Body of pancreas (tissue), 4 donors: ENCODE results near the gene DNAH2. TPM values are rescaled to one million over a fixed set of nuclear protein-coding genes. Genes with fewer than 3 reads are reported as not detected.
A peak's percentile ranks its signal among the peaks of the same experiment; 100 is the strongest.

Source experiments
- ATAC-seq: fragments of 150-250 bp; one replicate; pipeline ENCODE4 v1.9.1; 2016
- DNase-seq, 4 donors: peaks; one replicate each; pipeline ENCODE4 v3.0.0-alpha.2; 2019
- H3K27ac ChIP-seq, 4 donors: fragments of 200-600 bp; sonication (generic); 1 replicate in 3 of 4; 2 replicates in 1 of 4; pipeline versions ENCODE4 v1.5.1 to v1.6.1; 2016 to 2019; ENCODE audit warnings: mild to moderate bottlenecking in 1 of 4, mixed read lengths in 1 of 4, moderate library complexity in 1 of 4
- H3K27me3 ChIP-seq, 2 donors: fragments of 200-600 bp; sonication (generic); one replicate each; pipeline ENCODE4 v1.6.0; 2016; ENCODE audit warnings: mild to moderate bottlenecking in 1 of 2
- H3K36me3 ChIP-seq, 2 donors: fragments of 200-600 bp; sonication (generic); replicated peaks in 1 of 2; 2 replicates each; pipeline ENCODE4 v1.5.1; 2016; ENCODE audit warnings: low read depth in 2 of 2; ENCODE audit not compliant: insufficient read depth in 1 of 2
- H3K4me1 ChIP-seq: fragments of 200-600 bp; sonication (generic); one replicate; pipeline ENCODE4 v1.6.0; 2016
- H3K4me3 ChIP-seq, 2 donors: fragments of 200-600 bp; sonication (generic); 1 replicate in 1 of 2; 2 replicates in 1 of 2; pipeline ENCODE4 v1.5.1; 2016 to 2019
- H3K9me3 ChIP-seq, 3 donors: fragments of 200-600 bp; sonication (generic); 1 replicate in 2 of 3; 2 replicates in 1 of 3; pipeline ENCODE4 v1.5.1; 2016
- POLR2A ChIP-seq, 3 donors: fragments of 450-650 bp; IDR thresholded peaks; one replicate each; pipeline ENCODE4 v1.6.1; 2016; ENCODE audit warnings: antibody characterized with exemption in 3 of 3, mild to moderate bottlenecking in 2 of 3
- WGBS, 2 donors: methylation state at CpG; one replicate each; pipeline ENCODE4 v1.1.5; 2017; 5-methylcytosine and 5-hydroxymethylcytosine counted together
- intact Hi-C: fragments of 100-400 bp; cut with DNase I; formaldehyde crosslinking; loops from one replicate; pipeline ENCODE4 v1.15.1; 2023
- total RNA-seq, 2 donors: library from RNA; depleted of rRNA; stranded (reverse); fragments of >200 nt; gene quantifications; one replicate each; pipeline ENCODE4 v1.1.0, GENCODE V29; 2016
- TF ChIP-seq, protein P1 (sequence below), 7 experiments: fragments of 450-650 bp in 4 of 7; fragments of 200-600 bp in 3 of 7; sonication (generic) in 3 of 7; IDR thresholded peaks; one replicate each; pipeline ENCODE4 v1.5.1; 2016 to 2019; ENCODE audit warnings: antibody characterized with exemption in 7 of 7

DNAH2 gene
- total RNA-seq, 2 donors from 2014 or later: 0.26 to 0.66 TPM

DNA sequence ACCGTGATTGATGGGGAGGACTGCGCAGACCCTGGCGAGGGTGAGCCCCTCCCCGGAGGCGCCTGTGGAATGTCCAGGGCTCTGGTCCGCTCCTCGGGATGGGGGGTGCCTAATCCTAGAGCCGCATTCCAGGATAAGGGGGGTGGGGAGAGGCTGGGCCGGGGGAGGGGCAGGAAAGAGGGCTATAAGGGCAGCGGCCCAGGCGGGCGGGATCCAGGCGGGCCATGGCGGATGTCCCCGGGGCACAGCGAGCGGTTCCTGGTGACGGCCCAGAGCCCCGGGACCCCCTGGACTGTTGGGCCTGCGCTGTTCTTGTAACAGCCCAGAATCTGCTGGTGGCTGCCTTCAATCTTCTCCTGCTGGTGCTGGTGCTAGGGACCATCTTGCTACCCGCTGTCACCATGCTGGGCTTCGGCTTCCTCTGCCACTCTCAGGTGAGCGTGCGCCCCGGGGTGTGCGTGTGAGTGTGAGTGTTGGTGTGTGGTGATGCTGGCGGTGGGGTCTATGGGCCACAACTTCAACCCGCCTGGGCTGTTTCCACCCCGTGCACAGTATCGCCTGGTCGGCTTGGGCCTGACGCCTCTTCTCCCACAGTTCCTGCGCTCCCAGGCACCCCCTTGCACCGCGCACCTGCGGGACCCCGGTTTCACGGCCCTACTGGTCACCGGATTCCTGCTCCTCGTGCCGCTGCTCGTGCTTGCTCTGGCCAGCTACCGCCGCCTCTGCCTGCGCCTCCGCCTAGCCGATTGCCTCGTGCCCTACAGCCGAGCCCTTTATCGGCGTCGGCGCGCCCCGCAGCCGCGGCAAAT, 137.5 kb downstream of the DNAH2 start, which contains the start of gene TMEM88:
TSS of gene TMEM88 (plus strand) at position 216 of the 809 bp plus-strand sequence. CDS start at position 225, 9 bp downstream.
- WGBS, 2 donors: 71 to 80% methylated on average over 52 to 57 of the region's 57 CpGs
- no peaks in the 10 kb centered on the region for H3K36me3 ChIP-seq
- peaks cover 49% of the 10 kb centered on the region for H3K4me1 ChIP-seq
- TF ChIP-seq, protein P1, sequence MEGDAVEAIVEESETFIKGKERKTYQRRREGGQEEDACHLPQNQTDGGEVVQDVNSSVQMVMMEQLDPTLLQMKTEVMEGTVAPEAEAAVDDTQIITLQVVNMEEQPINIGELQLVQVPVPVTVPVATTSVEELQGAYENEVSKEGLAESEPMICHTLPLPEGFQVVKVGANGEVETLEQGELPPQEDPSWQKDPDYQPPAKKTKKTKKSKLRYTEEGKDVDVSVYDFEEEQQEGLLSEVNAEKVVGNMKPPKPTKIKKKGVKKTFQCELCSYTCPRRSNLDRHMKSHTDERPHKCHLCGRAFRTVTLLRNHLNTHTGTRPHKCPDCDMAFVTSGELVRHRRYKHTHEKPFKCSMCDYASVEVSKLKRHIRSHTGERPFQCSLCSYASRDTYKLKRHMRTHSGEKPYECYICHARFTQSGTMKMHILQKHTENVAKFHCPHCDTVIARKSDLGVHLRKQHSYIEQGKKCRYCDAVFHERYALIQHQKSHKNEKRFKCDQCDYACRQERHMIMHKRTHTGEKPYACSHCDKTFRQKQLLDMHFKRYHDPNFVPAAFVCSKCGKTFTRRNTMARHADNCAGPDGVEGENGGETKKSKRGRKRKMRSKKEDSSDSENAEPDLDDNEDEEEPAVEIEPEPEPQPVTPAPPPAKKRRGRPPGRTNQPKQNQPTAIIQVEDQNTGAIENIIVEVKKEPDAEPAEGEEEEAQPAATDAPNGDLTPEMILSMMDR (IDR thresholded peaks at IDR 0.05): no peak
- TF ChIP-seq POLR2A (IDR thresholded peaks at IDR 0.05): peak in 1 of 3 donors; percentile 28
- ATAC-seq (no peak), DNase-seq (peak in 1 of 4 donors; percentile 24)
- H3K27me3 ChIP-seq: no peaks in the 10 kb centered on the region
- peak within 1 kb of the TSS in 3 of 4 donors; percentile 82 to 96 (median 93) for H3K27ac ChIP-seq
- H3K4me3 ChIP-seq: no peak within 1 kb of the TSS
- intact Hi-C loops: loop anchor here (5.0 kb wide), 1 partner anchor 33 kb away; no protein-coding TSS in a partner anchor
- H3K9me3 ChIP-seq: no peaks in the 10 kb centered on the region

DNA sequence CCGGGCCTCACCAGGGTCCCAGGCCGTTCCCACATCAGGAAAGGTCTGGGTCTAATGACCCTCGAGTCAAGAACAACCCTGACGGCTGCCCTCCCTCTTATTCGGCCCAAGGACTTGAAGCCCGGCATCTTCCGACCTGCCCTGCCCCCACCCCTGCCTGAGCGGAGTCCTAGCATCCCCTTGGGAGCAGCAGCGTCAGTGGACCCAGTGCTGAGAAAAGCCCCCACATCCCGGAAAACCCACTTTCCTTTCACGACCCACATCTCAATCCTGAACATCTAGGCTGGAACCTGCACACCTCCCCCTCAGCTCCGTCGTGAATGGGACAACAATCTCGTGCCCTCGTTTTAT, 138.1 kb downstream of the DNAH2 start:
- intact Hi-C loops: loop anchor here (5.0 kb wide), 1 partner anchor 33 kb away; no protein-coding TSS in a partner anchor
- H3K4me1 ChIP-seq: peaks cover 49% of the 10 kb centered on the region
- 37 to 63% methylated on average over 12 to 15 of the region's 15 CpGs for WGBS, 2 donors
- H3K36me3 ChIP-seq: no peaks in the 10 kb centered on the region
- H3K9me3 ChIP-seq: no peaks in the 10 kb centered on the region
- TF ChIP-seq, protein P1 (IDR thresholded peaks at IDR 0.05): no peak
- TF ChIP-seq POLR2A (IDR thresholded peaks at IDR 0.05): no peak
- H3K27me3 ChIP-seq: no peaks in the 10 kb centered on the region
- peak in 1 of 4 donors; percentile 33 for DNase-seq
- no peak overlapping the region for H3K4me3 ChIP-seq
- H3K27ac ChIP-seq: peak overlapping the region in 2 of 4 donors; percentile 93 to 96
- no peak for ATAC-seq

DNA sequence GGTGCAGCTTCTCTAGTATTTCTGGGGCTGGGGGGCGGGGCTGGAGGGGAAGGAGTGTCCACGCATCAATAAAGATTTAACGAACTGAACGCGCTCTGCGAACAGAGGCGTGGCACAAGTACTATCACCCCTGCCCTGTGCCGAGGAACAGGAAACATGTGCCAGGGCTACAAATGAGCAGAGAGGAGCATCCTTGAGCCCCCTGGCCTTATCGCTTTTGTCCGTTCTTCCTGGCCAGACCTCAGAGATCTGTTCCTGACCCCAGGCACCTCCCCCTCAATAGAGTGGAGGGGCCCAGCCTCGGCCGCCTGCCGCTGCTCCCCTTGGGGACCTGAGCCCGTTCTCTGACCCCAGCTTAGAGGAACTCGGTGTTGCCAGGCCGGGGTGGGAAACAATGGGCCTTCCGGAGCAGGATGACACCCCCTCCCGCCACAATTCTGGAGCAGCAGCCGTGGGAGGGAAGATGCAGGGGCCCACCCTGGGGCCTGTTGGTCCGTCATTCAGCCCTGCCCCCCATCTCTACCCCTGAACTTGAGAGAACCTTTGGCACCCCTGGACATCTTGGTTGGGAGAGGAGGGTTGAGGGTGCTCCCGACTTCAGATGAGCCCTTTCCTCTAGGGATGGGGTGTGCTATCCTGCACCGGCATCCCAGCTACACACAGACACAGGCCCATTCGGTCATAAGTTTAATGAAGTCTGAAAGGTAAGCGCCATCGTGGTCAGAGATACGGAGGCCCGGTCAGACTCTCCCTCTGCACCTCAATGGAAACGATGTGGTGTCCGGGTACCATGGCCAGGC, 138.7 kb downstream of the DNAH2 start:
- 25 to 27% methylated on average over 29 of the region's 29 CpGs for WGBS, 2 donors
- H3K4me1 ChIP-seq: peaks cover 44% of the 10 kb centered on the region
- intact Hi-C loops: loop anchor here (5.0 kb wide), 1 partner anchor 34 kb away; no protein-coding TSS in a partner anchor

DNA sequence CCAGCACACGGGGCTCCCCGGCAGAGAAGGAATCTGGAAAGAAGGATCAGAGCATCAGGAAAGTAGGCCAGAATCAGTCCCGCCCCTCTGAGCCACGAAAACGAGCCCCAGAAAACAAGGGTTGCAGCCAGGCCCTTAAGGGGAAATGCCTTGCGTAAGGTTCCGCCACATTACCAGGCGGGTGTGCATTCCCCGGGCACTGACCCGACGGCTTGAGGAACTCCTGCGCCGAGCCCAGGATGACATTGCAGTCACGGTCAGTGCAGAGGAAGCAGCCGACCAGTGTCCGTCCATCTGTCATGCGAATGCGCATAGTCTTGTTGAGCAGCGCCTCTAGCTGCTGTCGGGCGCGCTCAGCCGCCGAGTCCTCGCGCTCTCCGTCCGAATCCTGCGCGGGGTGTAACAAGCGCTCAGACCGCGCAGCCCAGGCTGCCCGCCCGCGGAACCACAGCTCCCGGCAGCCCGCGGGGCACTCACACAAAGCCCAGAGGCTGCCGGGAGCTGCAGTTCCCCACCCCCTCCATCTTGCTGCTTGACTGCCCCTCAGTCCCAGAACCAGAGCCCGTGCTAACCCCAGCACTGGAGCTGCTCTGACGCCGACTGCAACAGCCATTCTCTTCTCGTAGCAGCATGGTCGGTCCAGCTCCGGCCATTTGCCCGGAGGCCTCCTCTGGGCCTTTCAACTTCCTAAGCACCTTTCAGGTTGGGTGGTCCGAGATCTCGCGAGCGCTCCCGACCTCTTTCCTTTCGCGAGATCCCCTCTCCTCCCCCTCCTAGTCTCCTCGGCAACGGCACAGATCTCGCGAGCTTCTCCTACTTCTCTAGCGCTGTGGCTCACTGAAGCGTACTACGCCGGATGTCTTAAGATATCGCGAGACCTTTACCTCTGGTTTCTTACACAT, 139.5 kb downstream of the DNAH2 start, which contains the start of gene NAA38:
TSS of gene NAA38 (minus strand) at position 749 of the 902 bp plus-strand sequence. CDS start at position 653, 96 bp downstream.
- Histone ChIP-seq H3K36me3 (no peaks in the 10 kb centered on the region), H3K4me1 (peaks cover 37% of the 10 kb centered on the region), H3K9me3 (no peaks in the 10 kb centered on the region), H3K4me3 (peak within 1 kb of the TSS; percentile 49), H3K27ac (peak within 1 kb of the TSS; percentile 82 to 96 (median 94)), H3K27me3 (no peaks in the 10 kb centered on the region)
- ATAC-seq (peak; percentile 90), DNase-seq (peak; percentile 96 to 99 (median 98))
- peak in 2 of 3 donors; percentile 57 to 63 for TF ChIP-seq POLR2A (IDR thresholded peaks at IDR 0.05)
- TF ChIP-seq, protein P1 (IDR thresholded peaks at IDR 0.05): peak; percentile 18 to 73 (median 64)
- intact Hi-C loops: loop anchor here (5.0 kb wide), 1 partner anchor 35 kb away; no protein-coding TSS in a partner anchor
- 0% methylated on average over 25 to 61 of the region's 64 CpGs for WGBS, 2 donors

More for the DNA sequence above, 138.7 kb downstream of the DNAH2 start:
- TF ChIP-seq, protein P1 (IDR thresholded peaks at IDR 0.05): no peak
- TF ChIP-seq POLR2A (IDR thresholded peaks at IDR 0.05): no peak
- H3K9me3 ChIP-seq: no peaks in the 10 kb centered on the region
- H3K27ac ChIP-seq: peak overlapping the region; percentile 82 to 96 (median 94)
- DNase-seq (peak in 3 of 4 donors; percentile 35 to 39 (median 36)), ATAC-seq (no peak)
- H3K27me3 ChIP-seq: no peaks in the 10 kb centered on the region
- H3K36me3 ChIP-seq: no peaks in the 10 kb centered on the region
- peak overlapping the region; percentile 49 for H3K4me3 ChIP-seq
